Smooth muscle cell (in vitro differentiated cells): ENCODE results near the gene SLC9C1. TPM values are rescaled to one million over a fixed set of nuclear protein-coding genes. Genes with fewer than 3 reads are reported as not detected.

Experiments used
- DNase-seq: peaks from one replicate; lab custom pipeline; 2025; ENCODE audit not compliant: unreplicated experiment; lab: John Stamatoyannopoulos, UW
- H2AFZ ChIP-seq: fragments of 200-600 bp; sonication (generic); 2 replicates; pipeline ENCODE4 v1.6.0; 2016; ENCODE audit warnings: antibody characterized with exemption, low read depth, mild to moderate bottlenecking
- H3F3A ChIP-seq: fragments of 200-600 bp; sonication (generic); 2 replicates; pipeline ENCODE4 v1.6.0; 2017; ENCODE audit warnings: antibody characterized with exemption, low read depth
- H3K27ac ChIP-seq: fragments of 200-600 bp; sonication (generic); 2 replicates; pipeline ENCODE4 v1.5.1; 2016; ENCODE audit warnings: low read depth, mild to moderate bottlenecking
- H3K27me3 ChIP-seq: fragments of 200-600 bp; sonication (generic); 2 replicates; pipeline ENCODE4 v1.6.1; 2016; ENCODE audit warnings: low read depth, mild to moderate bottlenecking
- H3K36me3 ChIP-seq: fragments of 200-600 bp; sonication (generic); 2 replicates; pipeline ENCODE4 v1.5.1; 2016; ENCODE audit warnings: low read depth
- H3K4me1 ChIP-seq: fragments of 200-600 bp; sonication (generic); 2 replicates; pipeline ENCODE4 v1.5.1; 2016; ENCODE audit warnings: low read depth
- H3K4me2 ChIP-seq: fragments of 200-600 bp; sonication (generic); 2 replicates; pipeline ENCODE4 v1.6.0; 2016; ENCODE audit warnings: mild to moderate bottlenecking
- H3K4me3 ChIP-seq: fragments of 200-600 bp; sonication (generic); 2 replicates; pipeline ENCODE4 v1.5.1; 2016; ENCODE audit warnings: mild to moderate bottlenecking
- H3K79me2 ChIP-seq: fragments of 200-600 bp; sonication (generic); 2 replicates; pipeline ENCODE4 v1.6.0; 2016; ENCODE audit warnings: low read depth, mild to moderate bottlenecking
- H3K9ac ChIP-seq: fragments of 200-600 bp; sonication (generic); 2 replicates; pipeline ENCODE4 v1.6.0; 2016; ENCODE audit warnings: low read depth
- H3K9me3 ChIP-seq: fragments of 200-600 bp; sonication (generic); replicated peaks from 2 replicates; pipeline ENCODE4 v1.5.1; 2016; ENCODE audit warnings: low read depth
- H4K20me1 ChIP-seq: fragments of 200-600 bp; sonication (generic); 2 replicates; pipeline ENCODE4 v1.6.0; 2016; ENCODE audit warnings: low read depth
- WGBS: methylation state at CpG from one replicate; pipeline ENCODE4 v1.1.7; 2016; ENCODE audit warnings: low lambda C conversion rate; 5-methylcytosine and 5-hydroxymethylcytosine counted together
- polyA plus RNA-seq: library from polyadenylated mRNA; unstranded; fragments of >200 nt; fragmentation: Nextera tagmentation; extraction: Ambion mirVana; gene quantifications from 2 replicates; pipeline ENCODE4 v1.2.1, GENCODE V29; 2016
- total RNA-seq: library from RNA; depleted of rRNA; stranded (reverse); fragments of >200 nt; gene quantifications from 2 replicates; pipeline ENCODE4 v1.2.3, GENCODE V29; 2014
- TF ChIP-seq, protein P1 (sequence below): fragments of 200-600 bp; sonication (generic); IDR thresholded peaks from 2 replicates; pipeline ENCODE4 v1.5.1; 2017; ENCODE audit warnings: borderline replicate concordance, mild to moderate bottlenecking, antibody characterized with exemption; ENCODE audit not compliant: insufficient read depth, poor library complexity, severe bottlenecking

SLC9C1 gene
- total and polyA plus RNA-seq, 2 experiments from 2014 or later: not detected

DNA sequence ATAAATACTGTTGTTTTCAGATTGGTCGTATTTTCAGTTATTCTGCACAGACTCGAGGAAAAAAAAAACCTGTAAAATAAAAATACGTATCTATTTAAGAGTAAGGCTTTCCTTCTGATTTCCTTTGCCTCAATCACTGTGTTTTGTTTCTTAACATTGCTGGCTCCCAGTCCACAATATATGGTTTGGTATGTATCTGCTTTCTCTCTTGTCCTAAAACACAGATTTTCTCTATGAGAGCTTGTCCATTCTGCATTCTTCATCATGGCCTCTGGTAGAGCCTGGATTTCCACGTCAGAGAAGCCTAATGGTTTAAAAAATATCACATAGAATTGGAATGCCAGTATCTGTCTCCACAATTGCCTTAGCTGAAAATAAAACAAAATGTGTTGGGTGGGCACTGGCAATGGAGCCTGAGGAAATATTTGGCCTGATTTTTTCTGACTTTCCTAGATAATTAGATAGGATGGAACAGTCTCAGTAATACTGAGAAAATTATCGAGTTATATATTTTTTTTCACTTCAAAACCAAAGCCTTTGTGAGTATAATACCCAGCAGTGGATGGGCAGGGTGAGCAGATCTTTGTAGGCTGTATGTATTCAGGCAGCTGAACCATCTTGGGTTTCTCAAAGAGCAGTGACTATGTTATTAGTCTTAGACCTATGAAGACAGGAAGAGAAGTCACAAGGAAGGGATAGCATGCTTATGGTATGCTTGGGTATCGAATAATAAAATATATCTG, 40.8 kb upstream of the SLC9C1 start:
- 53% methylated on average over 6 of the region's 6 CpGs for WGBS
- no peaks in the 10 kb centered on the region for H3K36me3 ChIP-seq
- peaks cover 13% of the 10 kb centered on the region for H3K4me1 ChIP-seq
- H3F3A ChIP-seq: no peaks in the 10 kb centered on the region
- H3K9me3 ChIP-seq: no peaks in the 10 kb centered on the region
- peak overlapping the region; percentile 5 for H2AFZ ChIP-seq
- no peaks in the 10 kb centered on the region for H4K20me1 ChIP-seq
- no peak overlapping the region for H3K9ac ChIP-seq
- peak overlapping the region; percentile 34 for H3K27ac ChIP-seq
- DNase-seq: no peak
- no peaks in the 10 kb centered on the region for H3K27me3 ChIP-seq
- TF ChIP-seq, protein P1, sequence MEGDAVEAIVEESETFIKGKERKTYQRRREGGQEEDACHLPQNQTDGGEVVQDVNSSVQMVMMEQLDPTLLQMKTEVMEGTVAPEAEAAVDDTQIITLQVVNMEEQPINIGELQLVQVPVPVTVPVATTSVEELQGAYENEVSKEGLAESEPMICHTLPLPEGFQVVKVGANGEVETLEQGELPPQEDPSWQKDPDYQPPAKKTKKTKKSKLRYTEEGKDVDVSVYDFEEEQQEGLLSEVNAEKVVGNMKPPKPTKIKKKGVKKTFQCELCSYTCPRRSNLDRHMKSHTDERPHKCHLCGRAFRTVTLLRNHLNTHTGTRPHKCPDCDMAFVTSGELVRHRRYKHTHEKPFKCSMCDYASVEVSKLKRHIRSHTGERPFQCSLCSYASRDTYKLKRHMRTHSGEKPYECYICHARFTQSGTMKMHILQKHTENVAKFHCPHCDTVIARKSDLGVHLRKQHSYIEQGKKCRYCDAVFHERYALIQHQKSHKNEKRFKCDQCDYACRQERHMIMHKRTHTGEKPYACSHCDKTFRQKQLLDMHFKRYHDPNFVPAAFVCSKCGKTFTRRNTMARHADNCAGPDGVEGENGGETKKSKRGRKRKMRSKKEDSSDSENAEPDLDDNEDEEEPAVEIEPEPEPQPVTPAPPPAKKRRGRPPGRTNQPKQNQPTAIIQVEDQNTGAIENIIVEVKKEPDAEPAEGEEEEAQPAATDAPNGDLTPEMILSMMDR: no peak
- H3K4me3 ChIP-seq: peak overlapping the region; percentile 55
- H3K4me2 ChIP-seq: peak overlapping the region; percentile 89
- no peaks in the 10 kb centered on the region for H3K79me2 ChIP-seq

DNA sequence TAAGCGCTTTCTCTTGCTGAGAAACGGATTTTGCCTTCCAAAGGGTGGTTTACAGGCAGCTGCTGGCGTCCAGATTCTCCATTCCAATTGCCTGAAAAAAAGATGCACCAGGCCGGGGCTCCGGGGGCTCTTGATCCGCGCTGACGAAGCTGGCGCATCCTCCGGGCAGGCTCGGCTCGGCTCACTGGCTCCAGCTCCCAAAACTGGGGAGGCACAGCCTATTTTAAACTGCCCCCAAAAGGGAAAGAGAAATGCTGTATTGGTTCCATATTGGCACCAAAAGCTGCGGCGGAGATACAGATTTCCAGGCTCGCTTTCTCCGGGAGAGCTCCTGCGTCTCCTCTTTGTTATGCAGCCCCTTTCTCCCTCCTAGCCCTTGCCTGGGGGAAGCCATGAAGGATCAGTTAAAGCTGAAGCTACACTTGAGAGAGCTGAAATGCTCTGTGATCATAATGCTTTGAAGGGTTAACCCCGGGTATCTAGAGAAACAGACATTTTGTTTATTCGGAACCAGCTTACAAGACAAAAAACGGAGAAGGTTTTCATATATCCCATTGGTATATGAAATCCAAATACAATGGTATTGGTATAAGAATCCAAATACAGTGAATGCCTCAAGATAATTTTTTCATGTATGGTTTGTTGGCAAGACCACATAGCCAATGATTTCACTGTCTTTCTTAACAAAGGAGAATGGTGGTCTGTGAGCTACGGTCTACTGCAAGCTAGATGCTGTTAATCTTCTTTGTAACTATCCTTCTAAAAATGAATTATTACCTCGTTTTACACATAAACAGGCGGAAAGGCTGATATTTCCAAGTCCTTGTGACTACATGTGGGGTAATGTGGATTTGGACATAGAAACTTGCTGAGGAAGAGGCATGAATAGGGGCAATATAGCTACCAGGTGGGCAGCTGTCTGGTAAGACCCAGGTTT, 39.6 kb upstream of the SLC9C1 start:
- Histone ChIP-seq H3K79me2 (no peaks in the 10 kb centered on the region), H3K4me3 (peak overlapping the region; percentile 55), H3K36me3 (no peaks in the 10 kb centered on the region), H3K9ac (peak overlapping the region; percentile 14), H3K27ac (peak overlapping the region; percentile 34), H4K20me1 (no peaks in the 10 kb centered on the region), H3K4me2 (peak overlapping the region; percentile 89), H3K9me3 (no peaks in the 10 kb centered on the region), H3K4me1 (peaks cover 13% of the 10 kb centered on the region), H3K27me3 (no peaks in the 10 kb centered on the region), H2AFZ (peak overlapping the region; percentile 80), H3F3A (no peaks in the 10 kb centered on the region)
- TF ChIP-seq, protein P1: no peak
- WGBS: 8% methylated on average over 23 of the region's 23 CpGs
- peak; percentile 29 for DNase-seq

DNA sequence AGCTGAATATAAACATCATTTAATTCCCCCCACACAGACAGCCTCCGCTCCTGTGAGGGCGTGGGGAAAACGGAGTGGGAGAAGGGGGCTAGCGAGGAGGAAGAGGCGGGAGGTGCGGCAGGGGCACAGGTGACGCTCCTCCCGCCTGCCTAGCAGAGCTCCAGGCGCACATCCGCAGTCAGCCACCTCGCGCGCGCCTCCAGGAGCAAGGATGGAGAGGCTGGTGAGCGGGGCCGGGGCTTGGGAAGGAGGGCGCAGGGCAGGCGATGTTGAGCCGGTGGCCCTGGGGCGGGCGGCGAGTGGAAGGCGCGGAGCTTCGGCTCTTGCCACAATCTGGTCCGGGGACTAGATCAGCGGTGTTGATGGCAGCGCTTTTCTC, 39.0 kb upstream of the SLC9C1 start, which contains the start of gene CD200:
TSS of gene CD200 (plus strand) at position 155 of the 379 bp plus-strand sequence. CDS start at position 212, 57 bp downstream.
- no peaks in the 10 kb centered on the region for H4K20me1 ChIP-seq
- peak within 1 kb of the TSS; percentile 55 for H3K4me3 ChIP-seq
- WGBS: 2% methylated on average over 25 of the region's 28 CpGs
- TF ChIP-seq, protein P1: no peak
- H3K36me3 ChIP-seq: no peaks in the 10 kb centered on the region
- no peaks in the 10 kb centered on the region for H3K9me3 ChIP-seq
- DNase-seq: peak; percentile 29
- no peaks in the 10 kb centered on the region for H3F3A ChIP-seq
- H3K27ac ChIP-seq: no peak within 1 kb of the TSS
- H3K4me2 ChIP-seq: peak within 1 kb of the TSS; percentile 89
- H2AFZ ChIP-seq: peak within 1 kb of the TSS; percentile 80
- H3K27me3 ChIP-seq: no peaks in the 10 kb centered on the region
- H3K4me1 ChIP-seq: peaks cover 13% of the 10 kb centered on the region
- peak within 1 kb of the TSS; percentile 14 for H3K9ac ChIP-seq
- H3K79me2 ChIP-seq: no peaks in the 10 kb centered on the region
